Heart left ventricle (tissue), 13 donors: ENCODE data around the gene FLT4.
A peak's percentile ranks its signal among the peaks of the same experiment; 100 is the strongest.

Experiments
- POLR2A ChIP-seq, 2 donors: fragments of 450-650 bp; IDR thresholded peaks; one replicate each; pipeline ENCODE4 v1.6.1; 2017; ENCODE audit warnings: antibody characterized with exemption in 2 of 2, mild to moderate bottlenecking in 2 of 2, moderate library complexity in 2 of 2
- TF ChIP-seq, protein P1 (sequence below), 12 donors: fragments of 200-600 bp; sonication (generic) in 4 of 12; IDR thresholded peaks; one replicate each; pipeline versions ENCODE4 v1.5.0 to v1.8.0; 2018 to 2022; ENCODE audit warnings: antibody characterized with exemption in 12 of 12, mild to moderate bottlenecking in 5 of 12
- donor health status: ischemic (EF 13 %, LVEDD 7.1; RV severe dilation, severe dysfunction).
- donor health status: DM: no; HTN: yes; CAD: no.
- donor health status: DM: no; HTN: no; CAD: no.
- donor health status: ischemic (EF 25% LVEDD 6.9; RV normal size, moderate dysfunction).
- donor health status: ischemic (EF 25% LVEDD 5.7; RV mildly dilated, moderate dysfunction).
- donor health status: ischemic (EF 35%, LVEDD 5.7; RV mildly dilated, moderate dysfunction).
- donor health status: nonischemic (EF 11% LVEDD 7.7; RV severe dilation, severe dysfunction).
- donor health status: DM: yes; HTN: yes; CAD: no.
- donor health status: PGD.
- donor health status: ischemic (EF 29% LVEDD 5.4; RV normal size, mild dysfunction).
- donor health status: nonischemic (EF 23%, LVEDD 6.1; RV moderate dilation, normal function).

DNA sequence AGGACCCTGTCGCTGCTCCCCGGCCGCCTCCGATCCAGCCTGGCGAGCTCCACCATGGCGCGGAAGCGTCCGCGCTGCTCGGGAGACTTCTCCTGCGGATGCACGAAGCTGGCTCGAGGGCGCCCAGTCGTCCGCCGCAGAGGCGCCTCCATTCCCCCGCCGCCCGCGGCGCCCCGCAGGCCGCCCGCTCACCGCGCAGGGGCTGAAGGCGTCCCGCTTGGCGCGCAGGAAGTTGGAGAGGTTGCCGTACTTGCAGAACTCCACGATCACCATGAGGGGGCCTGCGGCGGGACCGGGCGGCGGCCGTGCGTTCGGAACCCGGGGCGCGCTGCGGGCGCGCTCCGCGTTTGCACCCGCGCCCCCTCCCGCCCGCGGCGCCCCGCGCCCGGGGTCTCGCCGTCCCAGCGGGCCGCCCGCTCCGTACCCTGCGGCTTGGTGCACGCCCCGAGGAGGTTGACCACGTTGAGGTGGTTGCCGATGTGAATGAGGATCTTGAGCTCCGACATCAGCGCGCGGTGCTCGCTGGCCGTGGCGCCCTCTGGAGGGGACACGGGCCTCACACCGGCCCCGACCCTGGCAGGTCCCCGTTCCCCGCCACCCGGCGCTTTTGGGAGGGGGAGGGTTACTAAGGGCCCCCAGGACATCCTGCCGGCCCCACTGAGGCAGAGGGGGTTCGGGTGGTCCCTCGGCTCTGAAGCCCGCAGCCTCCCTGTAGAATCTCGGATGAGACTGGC lies 30.4 kb downstream of the FLT4 start:
- TF ChIP-seq, protein P1, sequence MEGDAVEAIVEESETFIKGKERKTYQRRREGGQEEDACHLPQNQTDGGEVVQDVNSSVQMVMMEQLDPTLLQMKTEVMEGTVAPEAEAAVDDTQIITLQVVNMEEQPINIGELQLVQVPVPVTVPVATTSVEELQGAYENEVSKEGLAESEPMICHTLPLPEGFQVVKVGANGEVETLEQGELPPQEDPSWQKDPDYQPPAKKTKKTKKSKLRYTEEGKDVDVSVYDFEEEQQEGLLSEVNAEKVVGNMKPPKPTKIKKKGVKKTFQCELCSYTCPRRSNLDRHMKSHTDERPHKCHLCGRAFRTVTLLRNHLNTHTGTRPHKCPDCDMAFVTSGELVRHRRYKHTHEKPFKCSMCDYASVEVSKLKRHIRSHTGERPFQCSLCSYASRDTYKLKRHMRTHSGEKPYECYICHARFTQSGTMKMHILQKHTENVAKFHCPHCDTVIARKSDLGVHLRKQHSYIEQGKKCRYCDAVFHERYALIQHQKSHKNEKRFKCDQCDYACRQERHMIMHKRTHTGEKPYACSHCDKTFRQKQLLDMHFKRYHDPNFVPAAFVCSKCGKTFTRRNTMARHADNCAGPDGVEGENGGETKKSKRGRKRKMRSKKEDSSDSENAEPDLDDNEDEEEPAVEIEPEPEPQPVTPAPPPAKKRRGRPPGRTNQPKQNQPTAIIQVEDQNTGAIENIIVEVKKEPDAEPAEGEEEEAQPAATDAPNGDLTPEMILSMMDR (IDR thresholded peaks at IDR 0.05), result peak in 2 of 12 donors; percentile 5 to 6
- TF ChIP-seq POLR2A (IDR thresholded peaks at IDR 0.05), result no peak
